HL-60 (cell line): ENCODE results near the gene PTP4A2.
A peak's percentile ranks its signal among the peaks of the same experiment; 100 is the strongest.

Experiments used
- DNase-seq, 2 experiments: peaks; one replicate each; pipeline ENCODE4 v3.0.0-alpha.2; 2010 to 2020; ENCODE audit warnings: low read depth in 1 of 2, low spot score in 1 of 2
- H3K27ac ChIP-seq: fragments of 250-450 bp; sonication (Bioruptor Pico); replicated peaks from 2 replicates; pipeline ENCODE4 v1.5.1; 2020; ENCODE audit warnings: mild to moderate bottlenecking, moderate library complexity
- H3K27me3 ChIP-seq: fragments of 250-450 bp; sonication (Bioruptor Pico); 2 replicates; pipeline ENCODE4 v1.5.1; 2021; ENCODE audit warnings: mild to moderate bottlenecking, moderate library complexity; ENCODE audit not compliant: insufficient read depth, poor library complexity, severe bottlenecking
- H3K4me3 ChIP-seq: replicated peaks from 2 replicates; pipeline ENCODE4 v1.5.1; 2011; ENCODE audit warnings: mild to moderate bottlenecking, control low read depth, low read length; ENCODE audit not compliant: insufficient read depth
- CTCF ChIP-seq: IDR thresholded peaks from one replicate; pipeline ENCODE4 v1.5.1; 2011; ENCODE audit warnings: low read length, control low read depth, inconsistent platforms; ENCODE audit not compliant: insufficient read depth
- GABPA ChIP-seq: IDR thresholded peaks from 2 replicates; pipeline ENCODE4 v1.6.1; 2012; ENCODE audit warnings: low read depth
- POLR2AphosphoS5 ChIP-seq: IDR thresholded peaks from 2 replicates; pipeline ENCODE4 v1.6.1; 2012; ENCODE audit warnings: low read depth
- REST ChIP-seq: IDR thresholded peaks from 2 replicates; pipeline ENCODE4 v1.6.1; 2012; ENCODE audit warnings: low read depth; ENCODE audit not compliant: insufficient replicate concordance
- SPI1 ChIP-seq: IDR thresholded peaks from 2 replicates; pipeline ENCODE4 v1.6.1; 2012; ENCODE audit warnings: low read depth, mild to moderate bottlenecking, borderline replicate concordance

PTP4A2 gene

DNA sequence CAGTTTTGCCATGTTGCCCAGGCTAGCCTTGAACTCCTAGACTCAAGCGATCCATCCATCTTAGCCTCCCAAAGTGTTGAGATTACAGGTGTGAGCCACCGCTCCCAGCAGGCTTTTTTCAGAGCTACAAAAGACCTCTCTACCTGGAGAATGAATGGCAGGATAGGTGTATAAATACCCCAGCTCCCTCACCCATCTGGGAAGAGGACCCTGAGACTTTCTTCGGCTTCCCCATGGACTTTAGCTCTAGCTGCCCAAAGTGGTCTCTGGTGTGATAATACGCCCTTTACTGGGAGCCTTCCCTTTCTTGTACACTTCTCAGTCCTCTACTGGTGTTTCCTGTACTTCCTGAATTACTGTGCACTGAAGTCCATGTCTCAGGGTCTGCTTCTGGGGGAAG is 60.6 kb downstream of the PTP4A2 start:
- H3K27me3 ChIP-seq, result no peaks in the 10 kb centered on the region
- 0 out of 2 replicates have a peak overlapping the region, but pooled peaks have one; percentile 27 for H3K27ac ChIP-seq
- no peak overlapping the region for H3K4me3 ChIP-seq
- DNase-seq, result no peak
- TF ChIP-seq GABPA, result no peak
- no peak for TF ChIP-seq SPI1
- no peak for TF ChIP-seq CTCF
- no peak for TF ChIP-seq POLR2AphosphoS5
- no peak for TF ChIP-seq REST

DNA sequence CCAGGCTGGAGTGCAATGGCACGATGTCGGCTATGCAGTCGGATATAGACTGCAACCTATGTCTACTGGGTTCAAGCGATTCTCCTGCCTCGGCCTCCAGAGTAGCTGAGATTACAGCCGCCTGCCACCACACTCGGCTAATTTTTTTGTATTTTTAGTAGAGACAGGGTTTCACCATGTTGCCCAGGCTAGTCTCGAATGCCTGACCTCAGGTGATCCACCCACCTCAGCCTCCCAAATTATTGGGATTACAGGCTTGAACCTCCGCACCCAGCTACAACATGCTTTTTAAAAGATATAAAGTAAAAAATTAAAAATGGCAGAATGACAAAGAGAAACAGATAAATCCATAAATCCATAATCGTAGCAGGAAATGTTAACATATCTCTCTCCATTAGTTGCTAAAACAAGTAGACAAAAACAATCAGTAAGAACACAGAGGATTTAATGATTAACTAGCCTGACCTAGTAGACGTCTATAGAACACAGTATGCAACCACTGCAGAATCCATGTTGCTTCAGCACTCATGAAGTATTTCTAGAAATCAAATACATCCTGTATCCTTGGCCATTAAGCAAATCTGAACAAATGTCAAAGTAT is 62.4 kb downstream of the PTP4A2 start:
- no peaks in the 10 kb centered on the region for H3K27me3 ChIP-seq
- TF ChIP-seq SPI1 (no peak), REST (no peak), CTCF (no peak), POLR2AphosphoS5 (no peak), GABPA (no peak)
- no peak for DNase-seq
- no peak overlapping the region for H3K4me3 ChIP-seq
- H3K27ac ChIP-seq, result no peak overlapping the region

GRCh38 chr1:31874942-31875341 is 63.2 kb downstream of the PTP4A2 start:
- Histone ChIP-seq H3K27me3 (no peaks in the 10 kb centered on the region), H3K4me3 (no peak overlapping the region), H3K27ac (no peak overlapping the region)
- no peak for DNase-seq
- TF ChIP-seq REST, result no peak
- no peak for TF ChIP-seq SPI1
- TF ChIP-seq GABPA, result no peak
- TF ChIP-seq POLR2AphosphoS5, result no peak
- TF ChIP-seq CTCF, result no peak
